Heart left ventricle (tissue), 13 donors: ENCODE data around the gene SYAP1.
"Not testable (repeated sequence)": the region's sequence is repeated elsewhere in the genome, so short reads cannot be mapped to it uniquely, and the experiment has no call there.

ENCODE experiments used
- CTCF ChIP-seq, 12 donors: fragments of 200-600 bp; sonication (generic) in 4 of 12; IDR thresholded peaks; one replicate each; pipeline versions ENCODE4 v1.5.0 to v1.8.0; 2018 to 2022; ENCODE audit warnings: antibody characterized with exemption in 12 of 12, mild to moderate bottlenecking in 5 of 12
- POLR2A ChIP-seq, 2 donors: fragments of 450-650 bp; IDR thresholded peaks; one replicate each; pipeline ENCODE4 v1.6.1; 2017; ENCODE audit warnings: antibody characterized with exemption in 2 of 2, mild to moderate bottlenecking in 2 of 2, moderate library complexity in 2 of 2
- donor health status: ischemic (EF 13 %, LVEDD 7.1; RV severe dilation, severe dysfunction).
- donor health status: DM: no; HTN: yes; CAD: no.
- donor health status: DM: no; HTN: no; CAD: no.
- donor health status: ischemic (EF 25% LVEDD 6.9; RV normal size, moderate dysfunction).
- donor health status: ischemic (EF 25% LVEDD 5.7; RV mildly dilated, moderate dysfunction).
- donor health status: ischemic (EF 35%, LVEDD 5.7; RV mildly dilated, moderate dysfunction).
- donor health status: nonischemic (EF 11% LVEDD 7.7; RV severe dilation, severe dysfunction).
- donor health status: DM: yes; HTN: yes; CAD: no.
- donor health status: PGD.
- donor health status: ischemic (EF 29% LVEDD 5.4; RV normal size, mild dysfunction).
- donor health status: nonischemic (EF 23%, LVEDD 6.1; RV moderate dilation, normal function).

DNA sequence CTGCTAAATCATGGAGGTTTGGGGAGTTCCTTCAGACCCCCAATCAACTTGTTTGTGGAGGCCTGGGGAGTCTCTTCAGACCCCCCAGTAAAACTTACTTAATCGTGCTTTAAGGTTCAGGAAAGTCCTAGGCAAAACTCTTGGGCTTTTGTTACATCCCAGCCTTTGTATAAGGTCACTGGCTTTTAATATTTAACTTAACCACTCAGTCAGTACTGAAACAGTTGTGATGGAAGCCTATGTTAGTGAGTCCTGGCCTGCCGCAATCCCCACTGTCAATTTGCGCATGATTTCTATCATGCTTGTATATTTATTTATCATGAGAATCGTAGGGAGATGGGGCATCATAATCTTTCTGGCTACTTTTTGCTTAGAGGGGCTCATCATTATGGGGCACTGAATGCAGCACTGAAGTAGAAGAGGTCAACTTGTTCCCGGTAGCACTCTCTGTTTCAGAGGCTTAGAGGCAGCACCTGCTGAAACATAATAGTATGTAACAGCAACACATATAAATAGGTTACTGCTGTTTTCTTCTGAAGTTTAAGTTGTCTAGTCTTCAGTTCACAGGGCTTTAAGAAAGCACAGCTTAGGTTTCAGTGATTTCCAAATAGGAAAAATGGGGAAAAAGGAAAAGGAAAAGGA, 7.1 kb downstream of the SYAP1 start:
- TF ChIP-seq CTCF, POLR2A (IDR thresholded peaks at IDR 0.05): not testable (repeated sequence)
